Measurements from ENCODE around the gene OCA2.
A peak's percentile ranks its signal among the peaks of the same experiment; 100 is the strongest.

The OCA2 gene

GRCh38 chr15:28128031-28128430 lies 28.9 kb upstream of the OCA2 start:
- H3K79me2 ChIP-seq (ENCODE audit: insufficient read depth, low read length) = no peaks in the 10 kb centered on the region
- H3K9ac ChIP-seq (ENCODE audit: low read length) = no peak overlapping the region
- no peaks in the 10 kb centered on the region for H3K27me3 ChIP-seq (ENCODE audit: low read length)
- H3F3A ChIP-seq (ENCODE audit: insufficient read depth) = no peaks in the 10 kb centered on the region
- H3K36me3 ChIP-seq (ENCODE audit: low read length) = 0 out of 2 replicates have a peak, but pooled peaks cover 6% of the 10 kb centered on the region
- H3K4me2 ChIP-seq (ENCODE audit: low read depth, low read length, poor library complexity, severe bottlenecking) = no peak overlapping the region
- no peak overlapping the region for H3K4me3 ChIP-seq (ENCODE audit: insufficient read depth, low read length, poor library complexity, severe bottlenecking)
- H3K9me3 ChIP-seq (ENCODE audit: insufficient read depth, low read length) = no peaks in the 10 kb centered on the region
- no peak overlapping the region for H3K27ac ChIP-seq (ENCODE audit: low read depth, low read length)
- no peaks in the 10 kb centered on the region for H3K9me2 ChIP-seq (replicated peaks; ENCODE audit: insufficient read depth, low read length)
- no peaks in the 10 kb centered on the region for H4K20me1 ChIP-seq (ENCODE audit: low read depth, low read length)
- TF ChIP-seq CTCF (IDR thresholded peaks at IDR 0.05; ENCODE audit: insufficient read depth, low read length, poor library complexity, severe bottlenecking) (no peak), EZH2phosphoT487 (conservative IDR thresholded peaks at IDR 0.05; ENCODE audit: low read length) (no peak)
- H2AFZ ChIP-seq (ENCODE audit: low read depth, low read length, severe bottlenecking) = no peak overlapping the region

- H3K9me3 ChIP-seq (ENCODE audit: insufficient read depth, low read length) = no peaks in the 10 kb centered on the region
Observed at GRCh38 chr15:28127036-28127435, 27.9 kb upstream of the OCA2 start.

GRCh38 chr15:28125673-28126651 lies 26.8 kb upstream of the OCA2 start:
- Histone ChIP-seq H3K9me2 (replicated peaks; ENCODE audit: insufficient read depth, low read length) (no peaks in the 10 kb centered on the region), H3K9me3 (ENCODE audit: insufficient read depth, low read length) (no peaks in the 10 kb centered on the region), H3K4me2 (ENCODE audit: low read depth, low read length, poor library complexity, severe bottlenecking) (no peak overlapping the region), H3K9ac (ENCODE audit: low read length) (no peak overlapping the region), H4K20me1 (ENCODE audit: low read depth, low read length) (no peaks in the 10 kb centered on the region), H3K79me2 (ENCODE audit: insufficient read depth, low read length) (no peaks in the 10 kb centered on the region), H3K4me3 (ENCODE audit: insufficient read depth, low read length, poor library complexity, severe bottlenecking) (no peak overlapping the region), H3F3A (ENCODE audit: insufficient read depth) (no peaks in the 10 kb centered on the region), H2AFZ (ENCODE audit: low read depth, low read length, severe bottlenecking) (no peak overlapping the region), H3K27ac (ENCODE audit: low read depth, low read length) (no peak overlapping the region), H3K36me3 (ENCODE audit: low read length) (0 out of 2 replicates have a peak, but pooled peaks cover 6% of the 10 kb centered on the region), H3K27me3 (ENCODE audit: low read length) (no peaks in the 10 kb centered on the region)
- no peak for TF ChIP-seq EZH2phosphoT487 (conservative IDR thresholded peaks at IDR 0.05; ENCODE audit: low read length)
- peak; percentile 55 for TF ChIP-seq CTCF (IDR thresholded peaks at IDR 0.05; ENCODE audit: insufficient read depth, low read length, poor library complexity, severe bottlenecking)

More at GRCh38 chr15:28127036-28127435, 27.9 kb upstream of the OCA2 start:
- Histone ChIP-seq H4K20me1 (ENCODE audit: low read depth, low read length) (no peaks in the 10 kb centered on the region), H3K27me3 (ENCODE audit: low read length) (no peaks in the 10 kb centered on the region), H3F3A (ENCODE audit: insufficient read depth) (no peaks in the 10 kb centered on the region), H2AFZ (ENCODE audit: low read depth, low read length, severe bottlenecking) (no peak overlapping the region), H3K36me3 (ENCODE audit: low read length) (0 out of 2 replicates have a peak, but pooled peaks cover 6% of the 10 kb centered on the region), H3K4me3 (ENCODE audit: insufficient read depth, low read length, poor library complexity, severe bottlenecking) (no peak overlapping the region), H3K9ac (ENCODE audit: low read length) (no peak overlapping the region), H3K4me2 (ENCODE audit: low read depth, low read length, poor library complexity, severe bottlenecking) (no peak overlapping the region), H3K9me2 (replicated peaks; ENCODE audit: insufficient read depth, low read length) (no peaks in the 10 kb centered on the region), H3K79me2 (ENCODE audit: insufficient read depth, low read length) (no peaks in the 10 kb centered on the region), H3K27ac (ENCODE audit: low read depth, low read length) (no peak overlapping the region)
- TF ChIP-seq CTCF (IDR thresholded peaks at IDR 0.05; ENCODE audit: insufficient read depth, low read length, poor library complexity, severe bottlenecking) (no peak), EZH2phosphoT487 (conservative IDR thresholded peaks at IDR 0.05; ENCODE audit: low read length) (no peak)
